HG03457 (cell line): ENCODE data around the gene EPHB1.
"Not testable (repeated sequence)": the region's sequence is repeated elsewhere in the genome, so short reads cannot be mapped to it uniquely, and the experiment has no call there.

Experiments used
- ATAC-seq: cut with Tn5 transposase; IDR thresholded peaks from one replicate; pipeline ENCODE4 v1.9.1; 2021; ENCODE audit warnings: moderate number of reproducible peaks; ENCODE audit not compliant: unreplicated experiment

Gene EPHB1

DNA sequence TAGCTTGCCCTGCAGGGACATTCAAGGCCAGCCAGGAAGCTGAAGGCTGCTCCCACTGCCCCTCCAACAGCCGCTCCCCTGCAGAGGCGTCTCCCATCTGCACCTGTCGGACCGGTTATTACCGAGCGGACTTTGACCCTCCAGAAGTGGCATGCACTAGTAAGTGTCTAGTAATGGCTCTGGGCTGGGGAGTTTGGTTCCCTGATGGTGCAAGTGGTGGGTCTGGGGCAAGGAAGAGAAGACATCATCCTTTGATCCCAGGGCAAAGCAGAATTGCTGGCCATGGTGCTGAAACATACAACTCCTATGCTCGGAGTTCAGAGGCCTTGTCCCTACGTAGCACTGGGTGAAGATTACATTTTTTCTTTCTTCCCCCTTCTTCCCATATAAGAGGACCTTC is 311.4 kb downstream of the EPHB1 start:
- ATAC-seq, result no peak

DNA sequence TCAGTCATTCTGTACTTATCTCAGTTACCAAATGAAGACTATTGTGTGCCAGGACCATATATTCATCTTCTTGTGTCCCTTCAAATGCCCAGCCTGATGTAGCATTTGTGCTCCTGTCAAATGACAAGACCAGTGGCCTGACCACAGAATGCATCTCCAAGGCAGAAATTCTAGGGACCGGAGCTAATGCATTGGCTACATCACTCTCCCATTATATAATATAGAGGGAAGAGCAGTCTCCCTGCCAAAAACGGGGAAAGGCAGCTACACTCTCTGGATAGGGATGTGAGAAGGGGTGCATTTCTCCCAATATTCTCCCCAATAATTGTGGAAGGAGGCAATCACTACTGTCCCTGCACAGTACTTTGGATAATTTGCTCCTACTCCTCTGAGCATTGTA is 312.0 kb downstream of the EPHB1 start:
- ATAC-seq, result no peak

DNA sequence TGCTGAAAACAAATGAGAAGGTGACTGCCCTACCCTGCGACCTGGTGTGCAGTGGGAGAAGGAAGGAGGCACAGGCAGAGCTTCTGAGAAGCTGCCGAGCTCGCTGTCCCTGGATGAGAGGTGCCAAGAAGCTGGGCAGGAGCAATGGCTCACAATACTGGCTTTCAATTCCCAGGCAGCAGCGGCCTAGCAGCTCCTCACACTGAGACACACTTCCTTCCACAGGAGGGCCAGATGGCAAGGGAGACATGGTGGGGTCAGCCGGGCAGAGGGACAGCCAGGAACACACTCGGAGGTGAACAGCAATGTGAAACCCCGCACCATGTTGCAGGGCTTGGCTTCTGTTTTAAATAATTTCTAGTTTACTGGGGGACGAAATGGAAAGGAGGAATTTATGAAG is 314.6 kb downstream of the EPHB1 start:
- ATAC-seq, result no peak

- ATAC-seq, result not testable (repeated sequence)
These were observed 319.5 kb downstream of the EPHB1 start for GRCh38 chr3:135114551-135114950.

DNA sequence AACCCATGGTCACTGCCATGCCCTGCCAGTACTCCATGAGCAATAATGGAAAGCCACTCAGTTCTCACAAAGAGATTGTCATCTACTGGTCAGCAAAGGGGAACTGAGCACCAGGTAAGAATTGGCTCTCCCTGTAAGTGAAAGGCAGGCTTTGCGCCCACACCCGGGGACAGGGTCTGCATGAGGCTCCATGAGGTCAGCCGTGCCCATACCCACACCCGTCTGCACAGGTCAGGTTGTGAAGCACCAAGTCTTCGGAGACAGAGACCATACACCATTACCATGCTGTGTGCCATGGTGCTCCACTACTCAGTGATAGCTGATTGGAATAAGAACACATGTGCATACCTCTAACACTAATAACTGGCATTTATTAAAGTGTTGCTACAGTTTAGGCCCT is 322.9 kb downstream of the EPHB1 start:
- no peak for ATAC-seq

DNA sequence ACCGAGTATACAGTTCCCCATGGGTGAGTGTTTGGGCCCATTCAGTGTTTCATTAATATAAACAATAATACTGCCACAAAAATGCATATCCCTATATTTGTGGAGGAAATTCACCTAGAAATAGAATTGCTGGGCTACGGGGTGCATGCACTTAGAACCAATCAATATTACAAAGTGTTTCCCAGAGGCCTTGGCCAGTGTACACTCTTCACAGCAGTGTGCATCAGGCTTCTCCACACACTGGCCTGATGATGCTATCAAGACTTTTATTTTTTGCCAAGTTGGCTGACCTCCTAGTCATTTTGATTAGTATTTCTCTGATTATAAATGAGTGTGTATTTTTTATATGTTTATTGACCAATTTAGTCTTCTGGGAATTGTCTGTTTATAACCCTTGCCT is 323.7 kb downstream of the EPHB1 start:
- no peak for ATAC-seq

DNA sequence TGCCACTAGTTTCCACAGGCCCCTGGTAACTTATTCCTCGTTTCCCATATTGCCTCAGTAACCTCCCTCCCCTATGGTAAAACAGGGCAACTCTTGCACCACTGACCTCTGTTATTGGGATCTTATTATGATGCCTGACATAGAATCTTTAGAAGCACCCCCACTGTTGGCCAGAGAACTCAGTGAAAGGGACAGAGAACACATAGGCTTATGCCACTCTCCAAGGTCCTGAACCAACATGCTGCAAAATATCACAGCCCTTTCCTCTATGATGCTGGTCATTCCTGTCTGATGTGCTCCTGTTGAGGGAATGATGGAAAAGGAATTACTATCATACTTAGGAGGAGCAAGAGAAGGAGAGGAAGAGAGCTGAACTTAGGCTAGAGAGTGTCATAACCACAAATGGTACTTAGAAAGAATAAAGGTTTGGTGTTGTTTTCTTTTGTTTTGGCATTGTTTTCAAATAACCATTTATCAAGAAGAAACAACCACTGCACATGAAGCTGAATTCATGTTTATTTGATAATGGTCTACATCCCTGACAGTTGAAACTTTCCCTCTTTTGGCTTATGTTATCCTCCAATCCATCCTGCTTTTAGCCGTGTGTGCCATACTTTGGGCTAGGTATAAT is 330.2 kb downstream of the EPHB1 start:
- no peak for ATAC-seq

DNA sequence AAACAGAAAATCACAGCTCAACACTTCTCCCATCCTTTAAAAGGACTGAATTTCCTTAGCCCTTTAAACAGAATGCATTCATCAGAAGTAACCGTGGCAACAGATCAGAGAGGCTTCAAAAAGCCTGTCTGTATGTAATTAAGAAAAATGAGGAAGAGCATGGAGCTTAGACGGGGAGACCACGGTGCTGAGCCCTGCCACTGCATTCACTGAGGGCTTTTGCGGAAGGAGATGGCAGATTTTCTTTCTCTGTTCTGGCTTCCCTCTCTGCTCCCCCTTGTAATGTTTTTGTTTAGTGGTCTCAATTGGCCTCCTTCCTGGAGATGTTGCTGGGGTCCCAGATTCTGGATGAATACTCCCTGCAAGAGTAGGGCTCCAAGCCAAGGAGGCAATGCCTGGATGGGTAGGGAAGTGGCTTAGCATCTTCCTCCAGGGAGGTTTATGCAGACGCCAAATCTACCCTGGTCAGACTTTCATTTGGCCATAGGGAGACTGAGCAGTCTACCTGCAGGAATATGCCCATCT is 332.9 kb downstream of the EPHB1 start:
- ATAC-seq, result no peak

GRCh38 chr3:135128818-135129217 is 333.8 kb downstream of the EPHB1 start:
- no peak for ATAC-seq

DNA sequence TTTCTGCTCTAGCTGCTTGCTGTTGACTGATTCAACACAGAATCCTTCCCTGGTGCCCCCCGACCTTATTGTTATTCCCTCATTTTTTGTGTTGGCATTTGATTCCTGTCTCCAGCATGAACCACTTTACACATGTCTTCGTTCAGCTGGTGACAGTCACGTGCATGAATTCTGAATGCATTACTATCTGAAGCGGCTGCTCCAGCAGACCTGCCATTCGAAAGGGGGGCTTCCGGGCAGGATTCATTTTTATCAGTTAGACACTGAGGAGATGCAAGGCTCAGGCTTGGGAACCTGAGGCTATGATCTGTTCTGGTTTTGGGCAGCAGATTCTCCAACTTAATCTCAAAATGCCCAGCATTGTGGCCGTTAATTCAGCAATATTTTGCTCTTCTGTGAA is 336.2 kb downstream of the EPHB1 start:
- ATAC-seq, result no peak

DNA sequence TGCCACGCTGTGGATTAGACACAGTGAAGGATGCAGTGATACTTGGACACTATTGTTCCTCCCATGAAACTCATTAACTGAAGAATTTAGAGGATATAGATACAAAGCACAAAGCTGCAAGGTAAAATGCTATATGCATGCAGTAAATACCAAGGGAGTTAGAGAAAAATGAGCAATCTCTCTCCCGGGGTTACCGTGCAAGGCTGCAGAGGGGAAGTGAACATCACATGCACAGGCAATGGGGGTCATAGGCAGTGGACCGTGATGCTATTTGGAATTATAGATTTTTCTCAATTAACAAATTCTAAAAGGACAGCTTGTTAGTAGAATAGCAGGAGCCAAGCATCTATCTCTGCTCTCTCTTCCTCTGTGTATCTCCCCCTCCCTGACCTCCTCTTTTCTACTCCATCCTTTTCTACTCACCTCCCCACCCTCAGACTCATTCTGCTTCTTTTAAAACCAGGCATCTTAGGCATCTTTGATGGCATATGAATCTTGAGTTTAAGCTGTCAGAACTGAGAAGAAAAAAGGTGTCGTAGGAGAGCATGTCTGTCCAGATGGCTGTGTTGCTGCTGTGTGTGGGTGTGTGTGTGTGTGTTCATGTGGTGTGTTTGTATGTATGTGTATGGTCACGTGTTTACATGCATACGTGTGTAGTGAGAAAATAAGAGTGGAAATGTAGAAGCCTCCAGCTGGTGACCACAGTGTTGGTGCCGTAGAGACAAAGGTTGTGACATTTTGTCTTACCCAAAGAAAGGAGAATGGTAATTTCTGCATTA is 339.0 kb downstream of the EPHB1 start:
- ATAC-seq, result no peak

- no peak for ATAC-seq
These were observed 339.6 kb downstream of the EPHB1 start for GRCh38 chr3:135134684-135135075.

GRCh38 chr3:135135445-135135844 is 340.4 kb downstream of the EPHB1 start:
- no peak for ATAC-seq

- ATAC-seq, result no peak
These were observed 341.5 kb downstream of the EPHB1 start for GRCh38 chr3:135136361-135137100.

DNA sequence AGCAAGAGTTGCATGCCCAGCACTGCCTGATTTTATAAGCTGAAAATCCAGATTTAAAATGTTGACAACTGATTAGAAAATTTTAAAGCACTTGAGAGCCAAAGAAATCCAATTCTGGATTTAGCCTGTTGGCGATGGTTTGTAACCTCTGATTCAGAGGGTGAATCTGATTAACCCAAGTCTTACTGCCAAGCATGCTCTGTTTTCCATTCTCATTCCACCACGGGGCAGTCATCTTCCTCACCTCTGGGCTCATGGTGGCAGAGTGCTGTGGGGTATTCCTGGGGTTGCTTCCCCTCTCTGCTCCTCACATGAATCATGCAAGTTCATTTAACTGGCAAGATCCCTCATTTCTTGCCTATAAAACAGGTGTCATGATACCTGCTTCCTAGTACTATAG is 342.2 kb downstream of the EPHB1 start:
- ATAC-seq, result no peak

DNA sequence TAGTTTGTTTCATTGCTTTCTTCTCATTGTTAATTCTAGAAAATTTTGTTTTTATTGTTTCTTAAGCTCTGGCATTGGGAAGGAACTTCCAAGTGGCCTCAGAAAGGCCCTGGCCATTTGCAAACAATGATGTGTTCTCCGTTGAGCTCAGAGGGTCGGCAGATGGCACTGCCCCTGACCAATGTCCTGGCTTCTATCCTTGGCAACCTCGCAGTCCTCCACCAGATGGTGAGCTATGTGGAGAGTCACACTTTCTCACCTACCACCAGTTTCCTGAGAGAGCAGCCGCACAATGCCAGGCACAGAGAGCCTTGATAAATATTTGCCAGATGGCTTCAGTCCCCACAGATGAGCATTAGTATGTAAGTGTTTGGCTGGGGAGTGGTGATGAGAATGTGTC is 343.7 kb downstream of the EPHB1 start:
- ATAC-seq, result no peak

- no peak for ATAC-seq
These were observed 345.5 kb downstream of the EPHB1 start for GRCh38 chr3:135140591-135140990.

DNA sequence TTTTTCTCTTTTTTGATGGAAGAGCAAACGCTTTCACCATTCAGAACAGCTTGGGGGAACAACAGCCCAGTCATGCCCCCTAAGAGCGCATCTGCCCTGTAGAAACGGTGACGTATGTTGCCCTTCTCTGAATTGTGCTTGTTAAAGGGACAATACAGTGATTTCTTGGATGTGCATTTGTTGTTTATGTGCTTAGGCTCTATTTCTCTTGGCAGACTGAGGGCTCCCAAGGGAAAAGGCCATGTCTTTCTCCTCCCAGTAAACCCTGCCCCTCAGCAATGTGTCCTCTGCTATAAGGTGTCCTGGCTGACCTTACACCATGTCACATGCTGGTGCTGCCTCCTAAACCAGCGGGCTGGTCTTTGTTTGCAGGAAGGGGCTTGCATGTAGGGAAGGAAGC is 346.1 kb downstream of the EPHB1 start:
- no peak for ATAC-seq

DNA sequence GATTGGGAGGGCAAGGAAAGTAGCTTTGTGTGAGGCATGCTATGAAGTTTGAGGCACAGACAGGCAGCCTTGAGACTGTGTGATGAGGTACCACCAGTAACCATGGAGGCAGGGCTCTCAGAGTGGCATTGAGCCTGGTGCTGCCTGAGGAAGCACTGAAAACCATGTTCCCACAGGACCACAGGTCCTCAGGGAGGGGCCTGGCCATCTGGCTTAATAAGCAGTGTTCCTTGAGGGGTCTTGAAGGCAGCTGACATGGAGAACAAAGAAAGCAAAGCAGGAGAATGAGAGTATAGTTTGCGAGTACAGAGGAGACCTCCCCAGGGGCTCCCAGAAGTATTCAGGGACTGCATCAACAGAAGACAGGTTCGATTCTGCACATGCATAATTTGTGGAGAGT is 346.6 kb downstream of the EPHB1 start:
- ATAC-seq, result no peak

GRCh38 chr3:135142530-135142929 is 347.5 kb downstream of the EPHB1 start:
- no peak for ATAC-seq

- ATAC-seq, result no peak
These were observed 348.4 kb downstream of the EPHB1 start for GRCh38 chr3:135143474-135143873.

- no peak for ATAC-seq
These were observed 350.5 kb downstream of the EPHB1 start for GRCh38 chr3:135145581-135145980.
